ENCODE measurements around the gene ZNF607. TPM values are rescaled to one million over a fixed set of nuclear protein-coding genes. Genes with fewer than 3 reads are reported as not detected.

ZNF607 gene
- total and polyA plus RNA-seq, 12 donors, result 2.0 to 8.4 (median 6.0) TPM

Other genes starting within 250 kb of the ZNF607 start
- gene ZNF793, start 212.8 kb downstream of the ZNF607 start, total RNA-seq, result 1 to 10 TPM; 4.7 to 9.6 (median 6.9) TPM
- gene ZNF793, start 212.8 kb downstream of the ZNF607 start, polyA plus RNA-seq, result 1 to 10 TPM; 2.4 to 7.2 TPM
- 1 to 10 TPM; 2.1 to 5.1 (median 3.5) TPM for gene ZNF571, start 125.0 kb downstream of the ZNF607 start, total RNA-seq
- gene ZNF571, start 125.0 kb downstream of the ZNF607 start, polyA plus RNA-seq, result 1 to 10 TPM; 1.2 to 3.3 TPM
- 1 to 10 TPM; 3.1 to 7.2 (median 5.0) TPM for gene ZNF540, start 124.9 kb downstream of the ZNF607 start, total RNA-seq
- 1 to 10 TPM; 2.6 to 7.7 TPM for gene ZNF540, start 124.9 kb downstream of the ZNF607 start, polyA plus RNA-seq
- gene ZFP30, start 64.3 kb downstream of the ZNF607 start, total RNA-seq, result 10 to 100 TPM in 1 of 10 donors, 1 to 10 TPM in 9; 6.6 to 12.1 (median 7.9) TPM
- 1 to 10 TPM; 1.5 to 4.2 TPM for gene ZFP30, start 64.3 kb downstream of the ZNF607 start, polyA plus RNA-seq
- gene ZNF573, start 59.8 kb upstream of the ZNF607 start, total RNA-seq, result 10 to 100 TPM in 6 of 10 donors, 1 to 10 TPM in 4; 6.9 to 14.1 (median 10.4) TPM
- gene ZNF573, start 59.8 kb upstream of the ZNF607 start, polyA plus RNA-seq, result 1 to 10 TPM in 1 of 2 donors, under 1 TPM in 1; 0.99 to 1.3 TPM
- under 1 TPM in 1 of 10 donors, not detected in 9; 0.04 TPM for gene WDR87, start 186.8 kb upstream of the ZNF607 start, total RNA-seq
- not detected for gene WDR87, start 186.8 kb upstream of the ZNF607 start, polyA plus RNA-seq
- 10 to 100 TPM in 8 of 10 donors, 1 to 10 TPM in 2; 5.2 to 24.2 (median 12.7) TPM for gene SIPA1L3, start 187.4 kb upstream of the ZNF607 start, total RNA-seq
- 1 to 10 TPM; 2.8 to 8.4 TPM for gene SIPA1L3, start 187.4 kb upstream of the ZNF607 start, polyA plus RNA-seq

All from heart right ventricle (tissue), 12 donors.